Lower leg skin (tissue), 3 donors: ENCODE measurements around the gene ZNF41.

Source experiments
- CTCF ChIP-seq, 3 donors: fragments of 450-650 bp; IDR thresholded peaks; one replicate each; pipeline ENCODE4 v1.5.1; 2016; ENCODE audit warnings: antibody characterized with exemption in 3 of 3, mild to moderate bottlenecking in 3 of 3, moderate library complexity in 2 of 3
- POLR2A ChIP-seq, 2 donors: fragments of 450-650 bp; IDR thresholded peaks; one replicate each; pipeline ENCODE4 v1.6.1; 2016 to 2017; ENCODE audit warnings: antibody characterized with exemption in 2 of 2, mild to moderate bottlenecking in 1 of 2, moderate library complexity in 1 of 2

- TF ChIP-seq CTCF (IDR thresholded peaks at IDR 0.05) (no peak), POLR2A (IDR thresholded peaks at IDR 0.05) (no peak)
These were observed 69.8 kb downstream of the ZNF41 start for GRCh38 chrX:47413179-47413594.
